H9 (cell line): ENCODE results near the gene SEC16B. TPM values are rescaled to one million over a fixed set of nuclear protein-coding genes. Genes with fewer than 3 reads are reported as not detected.

ENCODE experiments used
- DNase-seq: peaks from one replicate; pipeline ENCODE4 v3.0.0-alpha.2; 2017
- H2AFZ ChIP-seq: one replicate; pipeline ENCODE4 v1.6.1; 2013; ENCODE audit warnings: mild to moderate bottlenecking, low read length, control low read depth, moderate library complexity
- H2AK5ac ChIP-seq: 2 replicates; pipeline ENCODE4 v1.6.1; 2013; ENCODE audit warnings: low read length, control low read depth, mixed read lengths; ENCODE audit not compliant: insufficient read length
- H2BK120ac ChIP-seq: one replicate; pipeline ENCODE4 v1.6.1; 2013; ENCODE audit warnings: low read depth, mild to moderate bottlenecking, low read length, control low read depth, inconsistent platforms; ENCODE audit not compliant: poor library complexity, severe bottlenecking
- H2BK12ac ChIP-seq: 2 replicates; pipeline ENCODE4 v1.6.1; 2013; ENCODE audit warnings: low read length, control low read depth, mixed read lengths, low read depth; ENCODE audit not compliant: insufficient read length
- H2BK15ac ChIP-seq: 2 replicates; pipeline ENCODE4 v1.6.1; 2013; ENCODE audit warnings: low read depth, low read length, control low read depth
- H2BK20ac ChIP-seq: one replicate; pipeline ENCODE4 v1.6.1; 2013; ENCODE audit warnings: low read depth, mild to moderate bottlenecking, low read length, control low read depth, inconsistent platforms; ENCODE audit not compliant: poor library complexity, severe bottlenecking
- H2BK5ac ChIP-seq: 2 replicates; pipeline ENCODE4 v1.6.1; 2013; ENCODE audit warnings: low read length, control low read depth, mixed read lengths; ENCODE audit not compliant: insufficient read length
- H3K14ac ChIP-seq: 2 replicates; pipeline ENCODE4 v1.6.1; 2013; ENCODE audit warnings: low read length, control low read depth; ENCODE audit not compliant: insufficient read depth
- H3K18ac ChIP-seq: 2 replicates; pipeline ENCODE4 v1.6.1; 2013; ENCODE audit warnings: low read depth, mild to moderate bottlenecking, mixed read lengths, low read length, control low read depth; ENCODE audit not compliant: insufficient read length
- H3K23ac ChIP-seq: 2 replicates; pipeline ENCODE4 v1.6.1; 2013; ENCODE audit warnings: low read length, control low read depth, mixed read lengths, low read depth; ENCODE audit not compliant: insufficient read length
- H3K23me2 ChIP-seq: 2 replicates; pipeline ENCODE4 v1.6.1; 2013; ENCODE audit warnings: low read depth, mild to moderate bottlenecking, mixed read lengths, low read length, control low read depth; ENCODE audit not compliant: insufficient read length, poor library complexity, severe bottlenecking
- H3K27ac ChIP-seq: 2 replicates; pipeline ENCODE4 v1.5.1; 2013; ENCODE audit warnings: low read length, control low read depth, mixed read lengths, low read depth; ENCODE audit not compliant: insufficient read length
- H3K27me3 ChIP-seq: 2 replicates; pipeline ENCODE4 v1.6.1; 2013; ENCODE audit warnings: low read length, control low read depth, inconsistent platforms; ENCODE audit not compliant: insufficient read depth
- H3K4ac ChIP-seq: 2 replicates; pipeline ENCODE4 v1.6.1; 2013; ENCODE audit warnings: low read depth, mild to moderate bottlenecking, control low read depth, inconsistent platforms, low read length, moderate library complexity
- H3K4me1 ChIP-seq: 2 replicates; pipeline ENCODE4 v1.6.1; 2013; ENCODE audit warnings: low read length, control low read depth, inconsistent platforms; ENCODE audit not compliant: insufficient read depth
- H3K4me2 ChIP-seq: 2 replicates; pipeline ENCODE4 v1.6.1; 2013; ENCODE audit warnings: low read length, control low read depth, mixed read lengths; ENCODE audit not compliant: insufficient read length, insufficient read depth
- H3K56ac ChIP-seq: 2 replicates; pipeline ENCODE4 v1.6.1; 2013; ENCODE audit warnings: low read depth, mild to moderate bottlenecking, mixed read lengths, low read length, control low read depth; ENCODE audit not compliant: insufficient read length
- H3K79me1 ChIP-seq: 2 replicates; pipeline ENCODE4 v1.6.1; 2013; ENCODE audit warnings: low read depth, mild to moderate bottlenecking, moderate library complexity, low read length, control low read depth, inconsistent platforms; ENCODE audit not compliant: insufficient read depth, poor library complexity, severe bottlenecking
- H3K79me2 ChIP-seq: 2 replicates; pipeline ENCODE4 v1.6.1; 2013; ENCODE audit warnings: low read length, control low read depth, inconsistent platforms; ENCODE audit not compliant: insufficient read depth
- H3K9ac ChIP-seq: 2 replicates; pipeline ENCODE4 v1.6.1; 2013; ENCODE audit warnings: low read length, control low read depth, mixed read lengths; ENCODE audit not compliant: insufficient read length; ENCODE audit errors: extremely low read depth
- H3K9me3 ChIP-seq: one replicate; pipeline ENCODE4 v1.6.1; 2013; ENCODE audit warnings: low read depth, low read length, inconsistent platforms; ENCODE audit not compliant: control insufficient read depth
- H3T11ph ChIP-seq: one replicate; pipeline ENCODE4 v1.6.1; 2013; ENCODE audit warnings: mild to moderate bottlenecking, low read length, control low read depth, inconsistent platforms
- H4K20me1 ChIP-seq: one replicate; pipeline ENCODE4 v1.6.1; 2013; ENCODE audit not compliant: control insufficient read depth, insufficient read length, insufficient read depth
- H4K5ac ChIP-seq: 2 replicates; pipeline ENCODE4 v1.6.1; 2013; ENCODE audit warnings: low read depth, mild to moderate bottlenecking, mixed read lengths, low read length, control low read depth; ENCODE audit not compliant: insufficient read length
- H4K8ac ChIP-seq: replicated peaks from 2 replicates; pipeline ENCODE4 v1.6.1; 2013; ENCODE audit warnings: low read length, control low read depth, mixed read lengths, low read depth; ENCODE audit not compliant: insufficient read length
- H4K91ac ChIP-seq: 2 replicates; pipeline ENCODE4 v1.6.1; 2013; ENCODE audit warnings: low read depth, mild to moderate bottlenecking, moderate library complexity, mixed read lengths, low read length, control low read depth; ENCODE audit not compliant: insufficient read length
- H3K27ac Mint-ChIP-seq, 3 experiments: 2 replicates in 2 of 3; 3 replicates in 1 of 3; pipeline ENCODE4 v1.8.0; 2020 to 2021; ENCODE audit warnings: mixed read lengths in 3 of 3, mild to moderate bottlenecking in 1 of 3, moderate library complexity in 1 of 3
- H3K27me3 Mint-ChIP-seq: 2 replicates; pipeline ENCODE4 v1.8.0; 2021; ENCODE audit warnings: low read depth, mild to moderate bottlenecking, moderate library complexity, mixed read lengths
- H3K36me3 Mint-ChIP-seq, 3 experiments: 2 replicates in 2 of 3; 3 replicates in 1 of 3; pipeline ENCODE4 v1.8.0; 2020 to 2021; ENCODE audit warnings: low read depth in 3 of 3, mixed read lengths in 3 of 3; ENCODE audit not compliant: insufficient read depth in 1 of 3
- H3K4me1 Mint-ChIP-seq, 2 experiments: 2 replicates each; pipeline ENCODE4 v1.8.0; 2020; ENCODE audit warnings: mixed read lengths in 2 of 2
- H3K4me3 Mint-ChIP-seq, 2 experiments: 2 replicates in 1 of 2; 3 replicates in 1 of 2; pipeline ENCODE4 v1.8.0; 2020 to 2021; ENCODE audit warnings: mild to moderate bottlenecking in 2 of 2, mixed read lengths in 2 of 2, moderate library complexity in 1 of 2
- H3K9me3 Mint-ChIP-seq, 2 experiments: 2 replicates in 1 of 2; 3 replicates in 1 of 2; pipeline ENCODE4 v1.8.0; 2020; ENCODE audit warnings: mild to moderate bottlenecking in 2 of 2, mixed read lengths in 2 of 2, moderate library complexity in 1 of 2
- WGBS: extraction: QIAGEN DNeasy Blood & Tissue Kit; methylation state at CpG from one replicate; pipeline ENCODE4 v1.1.7; 2013; ENCODE audit warnings: missing lambda C conversion rate, low lambda C conversion rate, mixed read lengths; ENCODE audit not compliant: insufficient read length; ENCODE audit errors: extremely low coverage; 5-methylcytosine and 5-hydroxymethylcytosine counted together
- total RNA-seq: library from RNA; stranded (reverse); gene quantifications from 2 replicates; pipeline ENCODE4 v1.2.1, GENCODE V29; 2021
- TF ChIP-seq, protein P1 (sequence below): fragments of 200-600 bp; sonication (generic); conservative IDR thresholded peaks from 3 replicates; pipeline ENCODE4 v1.8.0; 2021; ENCODE audit warnings: antibody characterized with exemption, mild to moderate bottlenecking

Gene SEC16B
- total RNA-seq, 1 experiment from 2014 or later: 0.83 TPM

GRCh38 chr1:177922209-177922608 is 47.6 kb downstream of the SEC16B start:
- Mint-ChIP-seq H3K9me3 (no peaks in the 10 kb centered on the region), H3K36me3 (no peaks in the 10 kb centered on the region; a peak in 1 of 7 replicates), H3K27me3 (no peaks in the 10 kb centered on the region), H3K4me3 (no peak overlapping the region), H3K27ac (no peak overlapping the region), H3K4me1 (peaks cover 13 to 21% of the 10 kb centered on the region in 2 experiments)
- WGBS: no CpG with 5 or more reads among the region's 3 CpGs
- no peak overlapping the region for H4K8ac ChIP-seq
- no peak overlapping the region for H3K27ac ChIP-seq
- no peak overlapping the region for H4K5ac ChIP-seq
- H3K56ac ChIP-seq: no peak overlapping the region
- no peak overlapping the region for H2BK5ac ChIP-seq
- no peaks in the 10 kb centered on the region for H3K23me2 ChIP-seq
- no peak overlapping the region for H2BK15ac ChIP-seq
- no peak overlapping the region for H2BK120ac ChIP-seq
- no peak overlapping the region for H2AFZ ChIP-seq
- no peaks in the 10 kb centered on the region for H3K4me1 ChIP-seq
- no peak overlapping the region for H2BK20ac ChIP-seq
- H3K27me3 ChIP-seq: no peaks in the 10 kb centered on the region
- DNase-seq: no peak
- H3K14ac ChIP-seq: no peak overlapping the region
- TF ChIP-seq, protein P1, sequence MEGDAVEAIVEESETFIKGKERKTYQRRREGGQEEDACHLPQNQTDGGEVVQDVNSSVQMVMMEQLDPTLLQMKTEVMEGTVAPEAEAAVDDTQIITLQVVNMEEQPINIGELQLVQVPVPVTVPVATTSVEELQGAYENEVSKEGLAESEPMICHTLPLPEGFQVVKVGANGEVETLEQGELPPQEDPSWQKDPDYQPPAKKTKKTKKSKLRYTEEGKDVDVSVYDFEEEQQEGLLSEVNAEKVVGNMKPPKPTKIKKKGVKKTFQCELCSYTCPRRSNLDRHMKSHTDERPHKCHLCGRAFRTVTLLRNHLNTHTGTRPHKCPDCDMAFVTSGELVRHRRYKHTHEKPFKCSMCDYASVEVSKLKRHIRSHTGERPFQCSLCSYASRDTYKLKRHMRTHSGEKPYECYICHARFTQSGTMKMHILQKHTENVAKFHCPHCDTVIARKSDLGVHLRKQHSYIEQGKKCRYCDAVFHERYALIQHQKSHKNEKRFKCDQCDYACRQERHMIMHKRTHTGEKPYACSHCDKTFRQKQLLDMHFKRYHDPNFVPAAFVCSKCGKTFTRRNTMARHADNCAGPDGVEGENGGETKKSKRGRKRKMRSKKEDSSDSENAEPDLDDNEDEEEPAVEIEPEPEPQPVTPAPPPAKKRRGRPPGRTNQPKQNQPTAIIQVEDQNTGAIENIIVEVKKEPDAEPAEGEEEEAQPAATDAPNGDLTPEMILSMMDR: peak; percentile 29; the same call in 1 of the 3 replicates
- H4K20me1 ChIP-seq: no peaks in the 10 kb centered on the region
- H3K79me2 ChIP-seq: no peaks in the 10 kb centered on the region
- no peaks in the 10 kb centered on the region for H3K9me3 ChIP-seq
- no peak overlapping the region for H4K91ac ChIP-seq
- H3K9ac ChIP-seq: no peak overlapping the region
- no peak overlapping the region for H3T11ph ChIP-seq
- no peaks in the 10 kb centered on the region for H3K79me1 ChIP-seq
- no peak overlapping the region for H2BK12ac ChIP-seq
- no peak overlapping the region for H3K4me2 ChIP-seq
- H3K23ac ChIP-seq: no peak overlapping the region
- no peak overlapping the region for H2AK5ac ChIP-seq
- H3K4ac ChIP-seq: no peak overlapping the region
- H3K18ac ChIP-seq: no peak overlapping the region
